ENCODE data around the gene STMN1. TPM values are rescaled to one million over a fixed set of nuclear protein-coding genes. Genes with fewer than 3 reads are reported as not detected.

The STMN1 gene
- total and polyA plus RNA-seq, 9 of the 15 experiments (the other 6 are each of a cell fraction or from before 2014, with no cell fraction given): 269 to 2,153 (median 595) TPM

DNA sequence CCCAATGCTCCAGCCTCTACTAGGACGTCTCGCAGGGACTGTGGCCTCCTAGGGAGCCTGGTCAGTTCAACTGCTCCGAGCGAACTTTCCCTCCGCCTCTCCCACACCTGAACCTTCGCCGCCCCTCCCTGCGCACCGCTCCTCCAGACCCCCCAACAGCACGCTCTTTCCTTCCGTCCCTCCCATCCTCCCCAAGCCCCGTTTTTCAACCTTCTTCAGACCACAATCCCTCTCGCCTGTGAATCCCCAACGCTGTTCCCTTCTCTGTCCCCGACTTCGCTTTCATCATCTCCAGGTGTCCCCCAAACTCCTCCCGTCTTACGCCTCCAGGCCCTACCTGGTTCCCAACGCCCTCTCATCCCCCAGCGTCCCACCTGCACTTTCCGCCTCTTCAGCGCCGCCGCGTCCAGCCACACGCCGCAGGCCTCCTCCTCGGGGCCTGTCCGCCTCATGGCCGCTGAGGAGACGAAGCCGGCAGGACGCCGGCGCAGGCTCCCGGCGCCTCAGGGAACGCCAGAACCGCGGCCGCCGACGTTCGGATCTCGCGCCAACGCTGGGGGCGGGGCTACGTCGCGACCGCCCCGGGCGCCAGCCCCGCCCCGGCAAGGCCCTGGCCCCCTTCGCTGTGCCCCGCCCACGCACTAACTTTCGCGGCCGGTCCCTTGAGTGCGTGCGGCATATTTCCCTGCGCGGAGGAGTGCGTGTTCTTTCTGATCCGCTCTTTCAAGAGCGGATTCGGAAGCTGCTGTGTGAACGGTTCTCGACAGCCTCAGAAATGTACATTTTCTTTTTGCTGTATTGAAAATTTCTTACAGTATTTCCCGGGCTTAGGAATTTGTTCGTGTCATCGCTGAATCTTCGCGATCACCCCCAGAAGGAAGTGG is 47.1 kb downstream of the STMN1 start, which contains the start of gene AUNIP (continued):
- TF ChIP-seq, protein P1, sequence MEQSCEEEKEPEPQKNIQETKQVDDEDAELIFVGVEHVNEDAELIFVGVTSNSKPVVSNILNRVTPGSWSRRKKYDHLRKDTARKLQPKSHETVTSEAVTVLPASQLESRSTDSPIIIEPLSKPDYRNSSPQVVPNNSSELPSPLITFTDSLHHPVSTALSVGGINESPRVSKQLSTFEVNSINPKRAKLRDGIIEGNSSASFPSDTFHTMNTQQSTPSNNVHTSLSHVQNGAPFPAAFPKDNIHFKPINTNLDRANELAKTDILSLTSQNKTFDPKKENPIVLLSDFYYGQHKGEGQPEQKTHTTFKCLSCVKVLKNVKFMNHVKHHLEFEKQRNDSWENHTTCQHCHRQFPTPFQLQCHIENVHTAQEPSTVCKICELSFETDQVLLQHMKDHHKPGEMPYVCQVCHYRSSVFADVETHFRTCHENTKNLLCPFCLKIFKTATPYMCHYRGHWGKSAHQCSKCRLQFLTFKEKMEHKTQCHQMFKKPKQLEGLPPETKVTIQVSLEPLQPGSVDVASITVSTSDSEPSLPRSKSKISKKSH (CRISPR knock-in tag; IDR thresholded peaks at IDR 0.05): no peak
- 0 out of 2 replicates have a peak, but pooled peaks have one; percentile 66 for TF ChIP-seq ZNF583 (CRISPR knock-in tag; IDR thresholded peaks at IDR 0.05)
- peak; percentile 70 to 84; a peak in 2 of 4 replicates for TF ChIP-seq NONO (IDR thresholded peaks at IDR 0.05; ENCODE audit: low read depth in 2 of 2, low read length in 1 of 2)
- TF ChIP-seq ZKSCAN8 (CRISPR knock-in tag; IDR thresholded peaks at IDR 0.05): no peak
- TF ChIP-seq, protein P2, sequence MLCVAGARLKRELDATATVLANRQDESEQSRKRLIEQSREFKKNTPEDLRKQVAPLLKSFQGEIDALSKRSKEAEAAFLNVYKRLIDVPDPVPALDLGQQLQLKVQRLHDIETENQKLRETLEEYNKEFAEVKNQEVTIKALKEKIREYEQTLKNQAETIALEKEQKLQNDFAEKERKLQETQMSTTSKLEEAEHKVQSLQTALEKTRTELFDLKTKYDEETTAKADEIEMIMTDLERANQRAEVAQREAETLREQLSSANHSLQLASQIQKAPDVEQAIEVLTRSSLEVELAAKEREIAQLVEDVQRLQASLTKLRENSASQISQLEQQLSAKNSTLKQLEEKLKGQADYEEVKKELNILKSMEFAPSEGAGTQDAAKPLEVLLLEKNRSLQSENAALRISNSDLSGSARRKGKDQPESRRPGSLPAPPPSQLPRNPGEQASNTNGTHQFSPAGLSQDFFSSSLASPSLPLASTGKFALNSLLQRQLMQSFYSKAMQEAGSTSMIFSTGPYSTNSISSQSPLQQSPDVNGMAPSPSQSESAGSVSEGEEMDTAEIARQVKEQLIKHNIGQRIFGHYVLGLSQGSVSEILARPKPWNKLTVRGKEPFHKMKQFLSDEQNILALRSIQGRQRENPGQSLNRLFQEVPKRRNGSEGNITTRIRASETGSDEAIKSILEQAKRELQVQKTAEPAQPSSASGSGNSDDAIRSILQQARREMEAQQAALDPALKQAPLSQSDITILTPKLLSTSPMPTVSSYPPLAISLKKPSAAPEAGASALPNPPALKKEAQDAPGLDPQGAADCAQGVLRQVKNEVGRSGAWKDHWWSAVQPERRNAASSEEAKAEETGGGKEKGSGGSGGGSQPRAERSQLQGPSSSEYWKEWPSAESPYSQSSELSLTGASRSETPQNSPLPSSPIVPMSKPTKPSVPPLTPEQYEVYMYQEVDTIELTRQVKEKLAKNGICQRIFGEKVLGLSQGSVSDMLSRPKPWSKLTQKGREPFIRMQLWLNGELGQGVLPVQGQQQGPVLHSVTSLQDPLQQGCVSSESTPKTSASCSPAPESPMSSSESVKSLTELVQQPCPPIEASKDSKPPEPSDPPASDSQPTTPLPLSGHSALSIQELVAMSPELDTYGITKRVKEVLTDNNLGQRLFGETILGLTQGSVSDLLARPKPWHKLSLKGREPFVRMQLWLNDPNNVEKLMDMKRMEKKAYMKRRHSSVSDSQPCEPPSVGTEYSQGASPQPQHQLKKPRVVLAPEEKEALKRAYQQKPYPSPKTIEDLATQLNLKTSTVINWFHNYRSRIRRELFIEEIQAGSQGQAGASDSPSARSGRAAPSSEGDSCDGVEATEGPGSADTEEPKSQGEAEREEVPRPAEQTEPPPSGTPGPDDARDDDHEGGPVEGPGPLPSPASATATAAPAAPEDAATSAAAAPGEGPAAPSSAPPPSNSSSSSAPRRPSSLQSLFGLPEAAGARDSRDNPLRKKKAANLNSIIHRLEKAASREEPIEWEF (CRISPR knock-in tag; IDR thresholded peaks at IDR 0.05): no peak; the same call in none of the 2 replicates
- no peak for TF ChIP-seq HEY1 (CRISPR knock-in tag; IDR thresholded peaks at IDR 0.05; ENCODE audit: borderline replicate concordance)
- no peak for TF ChIP-seq FOXA1 (IDR thresholded peaks at IDR 0.05; ENCODE audit: borderline replicate concordance)
- no peak for TF ChIP-seq RHOXF2B (CRISPR knock-in tag; conservative IDR thresholded peaks at IDR 0.05)
- TF ChIP-seq SIX5 (IDR thresholded peaks at IDR 0.05; ENCODE audit: borderline replicate concordance in 1 of 2, insufficient read depth in 1 of 2, low read depth in 1 of 2, low read length in 2 of 2): no peak
- TF ChIP-seq LEF1 (IDR thresholded peaks at IDR 0.05): peak; percentile 13; the same call in 1 of the 2 replicates
- TF ChIP-seq, protein P3, sequence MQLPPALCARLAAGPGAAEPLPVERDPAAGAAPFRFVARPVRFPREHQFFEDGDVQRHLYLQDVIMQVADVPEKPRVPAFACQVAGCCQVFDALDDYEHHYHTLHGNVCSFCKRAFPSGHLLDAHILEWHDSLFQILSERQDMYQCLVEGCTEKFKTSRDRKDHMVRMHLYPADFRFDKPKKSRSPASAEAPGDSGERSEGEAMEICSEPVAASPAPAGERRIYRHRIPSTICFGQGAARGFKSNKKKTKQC (CRISPR knock-in tag; IDR thresholded peaks at IDR 0.05): peak; percentile 92
- no peak for TF ChIP-seq HDAC3 (IDR thresholded peaks at IDR 0.05; ENCODE audit: borderline replicate concordance, partially characterized antibody)
- no peak for TF ChIP-seq ZNF57 (CRISPR knock-in tag; IDR thresholded peaks at IDR 0.05)
- no peak for TF ChIP-seq KDM2B (CRISPR knock-in tag; IDR thresholded peaks at IDR 0.05)
- TF ChIP-seq POLR2AphosphoS5 (IDR thresholded peaks at IDR 0.05; ENCODE audit: control insufficient read depth, insufficient read depth, low read depth, low read length): peak; percentile 96
- TF ChIP-seq ATF1 (CRISPR knock-in tag; IDR thresholded peaks at IDR 0.05): no peak
- TF ChIP-seq ATF1 (tag; IDR thresholded peaks at IDR 0.05): peak; percentile 79
- TF ChIP-seq POLR2G (IDR thresholded peaks at IDR 0.05; ENCODE audit: low read depth, low read length): peak; percentile 99
